Type B pancreatic cell (in vitro differentiated cells): Measurements from ENCODE around the gene PRMT5. TPM values are rescaled to one million over a fixed set of nuclear protein-coding genes. Genes with fewer than 3 reads are reported as not detected.

Experiments used
- DNase-seq: peaks from one replicate; pipeline ENCODE4 v3.0.0; 2021; ENCODE audit warnings: mixed read lengths; ENCODE audit not compliant: unreplicated experiment; ENCODE audit errors: extremely low spot score
- H3K27ac Mint-ChIP-seq: 2 replicates; pipeline ENCODE4 v1.8.0; 2021; ENCODE audit warnings: mild to moderate bottlenecking, mixed read lengths
- H3K27me3 Mint-ChIP-seq: 2 replicates; pipeline ENCODE4 v1.8.0; 2021; ENCODE audit warnings: mixed read lengths
- H3K36me3 Mint-ChIP-seq: 2 replicates; pipeline ENCODE4 v1.8.0; 2021; ENCODE audit warnings: mixed read lengths
- H3K4me1 Mint-ChIP-seq: one replicate; pipeline ENCODE4 v1.8.0; 2021; ENCODE audit warnings: mixed read lengths; ENCODE audit not compliant: unreplicated experiment
- H3K4me3 Mint-ChIP-seq: 2 replicates; pipeline ENCODE4 v1.8.0; 2021; ENCODE audit warnings: mild to moderate bottlenecking, mixed read lengths
- H3K9me3 Mint-ChIP-seq: 2 replicates; pipeline ENCODE4 v1.8.0; 2021; ENCODE audit warnings: mixed read lengths
- CTCF ChIP-seq: fragments of 200-600 bp; sonication (generic); conservative IDR thresholded peaks from 2 replicates; pipeline ENCODE4 v1.5.0; 2021; ENCODE audit warnings: antibody characterized with exemption, mild to moderate bottlenecking
- total RNA-seq: library from RNA; stranded (reverse); gene quantifications from 2 replicates; pipeline ENCODE4 v1.2.1, GENCODE V29; 2021; ENCODE audit warnings: low replicate concordance

PRMT5 gene
- total RNA-seq, 1 donor from 2014 or later, result 134 TPM

GRCh38 chr14:22935156-22935555, 6.0 kb upstream of the PRMT5 start:
- DNase-seq, result no peak
- no peaks in the 10 kb centered on the region for H3K9me3 Mint-ChIP-seq
- no peaks in the 10 kb centered on the region for H3K27me3 Mint-ChIP-seq
- no peak overlapping the region for H3K4me3 Mint-ChIP-seq
- no peak for TF ChIP-seq CTCF
- no peak overlapping the region for H3K27ac Mint-ChIP-seq
- no peaks in the 10 kb centered on the region for H3K36me3 Mint-ChIP-seq
- H3K4me1 Mint-ChIP-seq, result peaks cover 10% of the 10 kb centered on the region

DNA sequence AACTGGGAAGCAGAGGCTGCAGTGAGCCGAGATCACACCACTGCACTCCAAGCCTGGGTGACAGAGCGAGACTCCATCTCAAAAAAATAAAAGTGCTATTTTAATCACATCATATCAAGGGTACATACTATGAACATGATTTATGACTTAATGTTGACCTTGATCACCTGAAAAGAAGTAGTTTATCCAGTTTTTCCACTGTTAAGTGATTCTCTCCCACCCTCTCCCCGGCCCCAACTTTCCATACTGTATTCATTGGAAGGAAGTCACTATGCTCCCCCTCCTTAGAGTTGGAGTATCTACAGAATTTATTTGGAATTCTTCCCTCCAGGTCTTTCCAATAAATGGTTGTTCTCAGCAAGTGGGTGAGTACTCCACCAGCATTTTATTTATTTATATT, 3.0 kb upstream of the PRMT5 start:
- H3K27ac Mint-ChIP-seq, result peak overlapping the region; percentile 24
- no peak for TF ChIP-seq CTCF
- no peaks in the 10 kb centered on the region for H3K27me3 Mint-ChIP-seq

DNA sequence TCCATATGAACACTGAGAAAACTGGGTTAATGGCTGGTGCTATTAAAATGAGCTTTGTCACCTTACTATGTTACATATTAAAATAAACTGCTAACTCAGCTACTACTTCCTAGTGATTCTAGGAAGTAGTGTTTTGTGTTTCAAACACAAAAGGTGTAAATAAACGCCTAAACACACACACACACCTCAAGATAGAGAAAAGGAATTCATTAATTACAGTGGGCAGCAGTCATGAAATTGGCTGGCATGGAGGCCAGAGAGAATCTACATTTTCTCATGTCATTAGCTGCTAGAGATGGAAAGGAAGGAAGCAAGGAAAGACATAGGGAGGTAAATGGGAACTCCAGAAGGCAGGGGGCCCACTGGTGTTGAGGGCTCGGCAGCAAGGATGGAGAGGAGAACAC, 787 bp upstream of the PRMT5 start:
- Mint-ChIP-seq H3K4me1 (peaks cover 24% of the 10 kb centered on the region), H3K27ac (no peak overlapping the region), H3K27me3 (no peaks in the 10 kb centered on the region), H3K4me3 (no peak overlapping the region), H3K36me3 (peaks cover 10% of the 10 kb centered on the region), H3K9me3 (no peaks in the 10 kb centered on the region)
- no peak for DNase-seq
- TF ChIP-seq CTCF, result no peak

More for the DNA sequence above, 3.0 kb upstream of the PRMT5 start:
- no peaks in the 10 kb centered on the region for H3K9me3 Mint-ChIP-seq
- no peak for DNase-seq
- peak overlapping the region; percentile 56 for H3K4me3 Mint-ChIP-seq
- no peaks in the 10 kb centered on the region for H3K36me3 Mint-ChIP-seq
- H3K4me1 Mint-ChIP-seq, result peaks cover 16% of the 10 kb centered on the region

- H3K9me3 Mint-ChIP-seq, result no peaks in the 10 kb centered on the region
- H3K27me3 Mint-ChIP-seq, result no peaks in the 10 kb centered on the region
- TF ChIP-seq CTCF, result no peak
- H3K36me3 Mint-ChIP-seq, result peaks cover 20% of the 10 kb centered on the region
- no peak for DNase-seq
- peaks cover 19% of the 10 kb centered on the region for H3K4me1 Mint-ChIP-seq
- no peak overlapping the region for H3K27ac Mint-ChIP-seq
- H3K4me3 Mint-ChIP-seq, result no peak overlapping the region
These were observed 706 bp downstream of the PRMT5 start for GRCh38 chr14:22928237-22929103.

- peaks cover 14% of the 10 kb centered on the region for H3K4me1 Mint-ChIP-seq
- TF ChIP-seq CTCF, result no peak
- H3K27ac Mint-ChIP-seq, result peak overlapping the region; percentile 67
- H3K27me3 Mint-ChIP-seq, result no peaks in the 10 kb centered on the region
- H3K4me3 Mint-ChIP-seq, result peak overlapping the region; percentile 47
- H3K36me3 Mint-ChIP-seq, result peaks cover 31% of the 10 kb centered on the region
- DNase-seq, result no peak
- no peaks in the 10 kb centered on the region for H3K9me3 Mint-ChIP-seq
These were observed 2.9 kb downstream of the PRMT5 start for GRCh38 chr14:22926316-22926715.
